Measurements from ENCODE around the gene UTS2R.

UTS2R gene

DNA sequence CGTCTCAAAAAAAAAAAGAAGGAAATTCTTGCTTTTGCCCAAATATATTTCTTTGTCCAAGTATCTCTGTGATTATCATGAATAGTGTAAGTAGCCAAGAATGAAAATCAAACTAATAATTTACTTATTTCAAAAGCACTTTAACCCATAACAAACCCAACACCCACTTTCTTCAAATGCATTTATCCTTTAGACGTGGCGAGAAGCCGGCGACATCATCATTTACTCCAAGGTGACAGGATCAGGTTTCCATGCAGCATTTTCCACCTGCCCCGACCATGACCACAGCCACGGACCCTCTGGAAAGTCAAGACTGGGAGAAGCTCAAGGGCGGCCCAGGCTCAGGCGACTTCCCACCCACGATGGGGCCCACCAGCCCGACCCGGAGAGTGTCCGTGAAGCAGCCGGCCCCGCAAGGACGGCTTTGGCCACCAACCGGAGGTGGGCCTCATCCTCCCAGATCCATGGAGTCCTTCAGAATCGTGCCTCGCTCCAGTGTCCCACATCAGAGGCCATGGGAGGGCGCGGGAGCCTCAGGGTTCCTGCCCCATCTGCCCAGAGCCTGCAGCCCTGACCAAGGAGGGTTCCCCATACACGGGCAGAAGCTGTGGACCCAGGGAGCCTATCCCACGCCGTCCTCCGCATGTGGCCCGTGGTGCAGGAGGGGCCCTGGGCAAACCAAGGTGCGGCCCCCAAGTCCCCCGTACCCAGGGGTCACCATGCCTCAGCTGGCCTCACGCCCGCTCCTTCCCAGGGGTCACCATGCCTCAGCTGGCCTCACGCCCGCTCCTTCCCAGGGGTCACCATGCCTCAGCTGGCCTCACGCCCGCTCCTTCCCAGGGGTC, 18.7 kb downstream of the UTS2R start:
- no peak for DNase-seq

DNA sequence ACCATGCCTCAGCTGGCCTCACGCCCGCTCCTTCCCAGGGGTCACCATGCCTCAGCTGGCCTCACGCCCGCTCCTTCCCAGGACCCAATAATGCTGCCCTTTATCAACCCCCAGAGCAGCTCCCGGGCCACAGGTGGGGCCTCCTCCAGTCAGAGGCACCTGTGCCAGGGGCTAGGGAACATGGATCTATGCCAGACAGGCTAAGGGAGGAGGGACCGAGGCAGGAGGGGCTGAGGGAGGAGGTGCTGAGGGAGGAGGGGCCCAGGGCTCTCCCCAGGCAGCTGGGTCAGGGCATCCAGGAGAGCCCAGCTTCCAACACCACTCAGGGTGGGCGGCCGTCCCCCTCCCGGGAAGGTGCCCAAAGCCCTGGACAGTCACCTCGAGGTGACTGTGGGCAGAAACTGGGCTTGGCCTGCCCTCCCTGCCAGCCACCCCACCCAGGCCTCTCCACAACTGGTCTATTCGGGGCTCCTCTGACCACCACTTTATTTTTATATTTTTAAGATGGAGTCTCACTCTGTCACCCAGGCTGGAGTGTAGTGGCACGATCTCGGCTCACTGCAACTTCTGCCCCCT, 19.4 kb downstream of the UTS2R start:
- DNase-seq = no peak

DNA sequence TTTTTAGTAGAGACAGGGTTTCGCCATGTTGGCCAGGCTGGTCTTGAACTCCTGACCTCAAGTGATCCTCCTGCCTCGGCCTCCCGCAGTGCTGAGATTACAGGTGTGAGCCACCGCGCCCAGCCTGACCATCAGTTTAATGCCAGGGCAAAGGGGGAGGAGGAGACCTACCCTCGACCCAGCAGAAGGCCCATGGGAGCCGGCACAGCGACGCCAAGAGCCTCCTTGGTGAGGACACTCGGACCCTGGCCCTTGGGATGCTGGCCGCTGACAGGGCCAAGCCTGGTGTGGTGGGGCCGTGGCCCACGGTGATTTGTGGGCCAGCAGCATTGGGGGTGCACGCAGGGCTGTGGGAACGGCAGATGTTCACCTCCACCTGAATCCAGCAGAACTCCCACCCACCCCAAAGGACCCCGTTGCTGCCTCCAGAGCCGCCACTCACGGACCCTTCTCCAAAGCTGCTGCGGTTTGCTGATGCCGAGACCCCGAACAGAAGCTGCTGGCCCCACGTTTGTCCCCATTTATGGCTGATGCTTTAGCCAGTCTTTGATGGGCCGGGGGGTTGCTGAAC, 20.0 kb downstream of the UTS2R start:
- DNase-seq = no peak

DNA sequence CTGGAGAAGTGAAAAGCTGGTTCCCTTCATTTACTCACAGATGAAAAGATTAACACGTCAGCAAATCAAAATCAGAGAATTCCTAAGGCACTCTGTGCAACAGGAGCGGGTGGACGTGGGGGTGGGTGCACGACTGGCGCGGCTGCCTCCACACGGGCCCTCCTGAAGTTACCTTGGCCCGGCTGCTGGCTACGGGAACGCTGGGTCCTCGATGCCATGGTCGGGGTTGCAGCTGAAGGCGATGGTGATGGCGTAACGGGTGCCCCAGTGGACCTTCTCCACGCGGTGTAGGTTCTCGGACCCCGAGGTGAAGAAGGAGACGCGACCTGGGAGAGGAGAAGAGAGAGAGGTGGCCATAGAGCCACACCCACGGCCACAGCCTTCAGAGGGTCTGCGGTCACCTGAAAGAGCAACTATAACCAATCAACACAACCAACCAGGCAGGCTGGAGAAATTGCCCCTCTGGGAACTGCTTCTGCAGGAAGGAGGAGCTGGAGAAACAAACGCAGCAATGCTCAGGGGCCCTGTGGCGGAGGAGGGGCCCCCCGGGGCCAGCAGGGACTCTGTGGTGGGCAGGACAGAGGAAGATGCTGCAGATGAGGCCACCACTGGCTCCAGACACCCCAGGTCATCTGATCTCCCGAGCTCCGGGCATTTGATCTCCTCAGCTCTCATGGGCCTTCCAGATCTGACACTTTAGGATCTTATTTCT, 20.8 kb downstream of the UTS2R start:
- DNase-seq = no peak

DNA sequence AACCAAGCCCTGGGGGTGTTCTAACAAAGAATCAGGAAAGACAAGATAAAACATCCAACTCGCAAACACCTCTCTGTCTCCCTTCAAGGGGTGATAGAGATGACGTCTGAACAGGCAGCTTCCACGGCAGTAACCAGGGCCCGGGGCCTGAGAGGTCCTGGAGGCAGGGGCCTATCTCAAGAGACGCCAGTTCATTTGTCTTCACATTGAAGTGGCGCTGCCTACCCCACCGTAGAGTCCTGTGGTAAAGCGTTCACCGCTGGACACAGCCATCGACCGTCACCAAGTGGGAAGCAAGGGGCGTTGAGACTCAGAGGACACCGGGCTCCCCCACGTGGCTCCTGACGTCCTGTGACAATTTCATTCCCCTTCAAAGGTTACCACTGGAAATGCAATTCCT, 21.4 kb downstream of the UTS2R start:
- DNase-seq = no peak

DNA sequence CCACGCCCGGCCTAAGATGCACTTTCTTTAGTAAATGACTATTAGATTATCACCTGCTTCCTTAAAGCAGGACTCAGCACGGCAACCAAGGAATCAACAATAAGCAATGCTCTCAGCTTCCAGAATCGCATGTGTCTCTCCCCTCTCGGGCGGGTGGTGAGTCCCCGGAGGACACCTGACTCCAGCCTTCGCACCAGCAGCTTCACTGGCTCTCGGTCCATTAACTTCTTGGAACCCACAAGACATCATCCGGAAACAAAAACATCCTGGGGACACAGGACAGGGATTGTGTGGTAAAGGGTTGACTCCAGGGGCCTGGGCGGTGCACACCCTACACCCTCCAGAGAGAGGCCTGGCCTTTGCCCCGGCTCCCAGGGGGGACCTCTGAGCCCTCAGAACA, 22.7 kb downstream of the UTS2R start:
- no peak for DNase-seq

DNA sequence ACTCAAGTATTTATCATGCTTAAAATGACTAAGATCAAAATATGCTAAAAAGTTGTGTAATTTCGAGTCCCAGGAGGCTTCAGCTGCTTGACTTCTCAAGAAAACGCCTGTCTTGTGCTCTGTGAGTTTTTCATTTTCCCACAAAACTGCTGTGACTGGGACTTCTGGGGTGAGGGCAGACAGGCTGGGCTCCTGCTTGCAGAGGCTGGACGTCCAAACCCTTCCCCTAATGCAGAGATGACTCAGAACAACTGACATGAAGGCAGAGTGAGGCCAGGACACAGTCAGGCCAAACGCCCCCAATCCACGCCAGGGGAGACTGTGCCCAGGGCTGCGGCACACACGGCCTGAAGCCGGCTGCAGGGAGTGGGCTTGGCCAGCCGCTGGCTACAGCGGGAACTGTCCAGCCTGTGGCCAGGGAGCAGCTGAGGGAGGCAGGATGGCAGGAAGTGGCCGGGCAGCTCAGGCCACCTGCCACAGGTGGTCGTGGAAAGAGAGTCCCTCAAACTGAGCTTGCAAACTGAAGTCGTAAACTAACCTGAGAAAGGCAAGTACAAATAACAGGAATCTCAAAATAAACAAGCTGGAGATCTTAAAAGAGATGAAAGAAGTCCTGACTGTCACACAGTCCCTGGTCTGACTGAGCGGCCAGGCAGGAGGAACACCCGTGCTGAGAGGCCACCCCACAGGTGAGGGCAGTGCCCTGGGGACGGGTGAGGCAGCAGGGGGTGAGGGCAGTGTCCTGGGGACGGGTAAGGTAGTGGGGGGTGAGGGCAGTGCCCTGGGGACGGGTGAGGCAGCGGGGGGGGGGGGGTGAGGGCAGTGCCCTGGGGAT, 25.3 kb downstream of the UTS2R start:
- no peak for DNase-seq

DNA sequence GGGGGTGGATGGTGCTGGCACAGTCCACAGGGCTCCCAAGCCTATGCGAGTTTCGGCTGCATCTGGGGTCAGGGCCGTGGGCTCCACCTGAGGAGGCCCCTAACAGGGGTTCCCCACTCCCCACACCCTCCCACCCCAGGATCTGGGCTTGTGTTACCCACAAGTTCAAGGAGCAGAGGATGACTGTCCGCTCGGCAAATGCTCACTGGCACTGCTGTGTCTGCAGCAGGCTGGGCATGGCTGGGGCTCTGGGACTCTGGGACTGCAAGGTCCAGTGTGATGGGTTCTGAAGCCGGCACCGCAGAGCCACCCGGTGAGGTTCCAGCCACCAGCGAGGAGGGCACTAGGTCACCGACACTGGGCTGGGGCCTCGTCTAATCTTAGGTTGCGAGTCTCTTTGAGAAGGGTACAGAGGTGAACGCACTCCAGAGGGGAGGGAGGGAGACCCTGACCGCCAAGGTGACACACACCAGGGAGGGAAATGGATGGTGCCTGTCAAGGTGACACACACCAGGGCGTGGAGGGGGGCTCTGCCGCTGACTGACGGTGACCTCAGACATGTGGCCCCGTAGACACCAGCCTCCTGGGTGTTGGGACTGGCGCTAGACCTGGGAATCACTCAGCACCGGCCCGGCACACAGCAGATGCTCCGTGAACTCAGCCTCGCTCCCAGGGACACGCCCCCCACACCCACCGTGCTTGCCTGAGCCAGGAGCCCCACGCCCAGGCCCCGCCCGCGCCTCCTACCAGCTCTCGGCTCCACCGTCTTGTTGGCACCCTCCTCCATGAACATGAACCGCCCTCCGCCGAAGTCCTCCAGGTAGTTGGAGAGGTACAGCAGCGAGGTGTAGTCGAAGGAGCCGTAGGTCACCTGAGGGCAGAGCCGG, 26.1 kb downstream of the UTS2R start:
- DNase-seq = no peak

DNA sequence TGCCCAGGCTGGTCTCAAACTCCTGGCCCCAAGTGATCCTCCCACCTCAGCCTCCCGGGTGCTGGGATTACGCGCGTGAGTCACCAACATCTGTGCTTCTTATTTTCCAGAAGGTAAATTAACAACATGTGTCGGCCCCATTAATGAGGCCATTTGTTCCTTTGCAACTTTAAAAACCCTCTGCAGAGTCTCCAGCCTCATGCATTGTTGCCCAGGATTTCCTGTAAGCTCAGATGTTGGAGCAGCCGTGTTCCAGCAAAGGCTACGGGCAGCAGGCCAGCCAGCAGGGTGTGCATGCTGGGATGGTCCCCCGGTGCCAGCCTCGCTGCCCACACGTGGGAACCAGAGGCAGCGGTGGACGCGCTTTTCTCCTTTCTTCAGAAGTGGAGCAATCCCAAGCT, 27.5 kb downstream of the UTS2R start:
- no peak for DNase-seq

DNA sequence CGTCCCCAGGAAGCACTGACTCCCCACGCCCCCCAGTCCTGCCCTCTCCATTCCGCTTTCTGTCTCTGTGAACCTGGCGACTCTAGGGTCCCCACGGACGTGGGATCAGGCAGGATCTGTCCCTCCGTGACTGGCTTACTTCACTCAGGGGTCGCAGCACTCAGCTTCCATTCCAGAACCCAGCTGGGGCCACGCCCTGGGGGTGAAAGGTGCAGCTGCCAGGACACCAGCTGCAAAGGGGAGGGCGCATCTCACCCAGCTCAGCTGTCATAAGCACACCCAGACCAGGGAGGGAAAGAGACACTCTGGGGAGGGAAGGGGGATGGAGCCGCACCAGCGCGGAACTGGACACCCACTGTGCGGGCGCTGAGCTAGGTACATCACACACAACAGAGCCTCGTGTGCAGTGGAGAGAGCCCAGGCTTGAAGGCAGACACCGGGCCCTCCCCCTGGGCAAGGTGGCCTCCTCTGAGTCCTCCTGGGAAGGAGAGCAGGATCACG, 28.1 kb downstream of the UTS2R start:
- DNase-seq = no peak

DNA sequence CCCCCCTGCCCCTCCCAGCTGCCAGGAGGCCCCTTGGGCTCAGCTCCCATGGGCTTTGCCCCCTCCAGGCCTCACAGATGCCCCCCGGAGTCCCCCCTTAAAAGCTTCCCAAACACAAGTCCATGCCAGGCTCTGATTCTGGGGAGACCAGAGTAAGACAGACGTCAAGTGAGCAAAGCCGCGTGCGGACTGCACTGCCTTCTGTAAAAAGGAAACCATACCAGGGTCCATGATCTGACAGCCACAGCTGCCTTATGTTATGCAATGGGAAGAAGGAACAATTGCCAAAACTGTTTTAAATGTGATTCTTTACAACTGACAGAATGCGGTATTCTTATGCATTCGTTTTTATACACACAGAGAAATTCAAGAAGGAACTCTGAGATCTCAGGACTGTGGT, 28.6 kb downstream of the UTS2R start:
- DNase-seq = no peak

DNA sequence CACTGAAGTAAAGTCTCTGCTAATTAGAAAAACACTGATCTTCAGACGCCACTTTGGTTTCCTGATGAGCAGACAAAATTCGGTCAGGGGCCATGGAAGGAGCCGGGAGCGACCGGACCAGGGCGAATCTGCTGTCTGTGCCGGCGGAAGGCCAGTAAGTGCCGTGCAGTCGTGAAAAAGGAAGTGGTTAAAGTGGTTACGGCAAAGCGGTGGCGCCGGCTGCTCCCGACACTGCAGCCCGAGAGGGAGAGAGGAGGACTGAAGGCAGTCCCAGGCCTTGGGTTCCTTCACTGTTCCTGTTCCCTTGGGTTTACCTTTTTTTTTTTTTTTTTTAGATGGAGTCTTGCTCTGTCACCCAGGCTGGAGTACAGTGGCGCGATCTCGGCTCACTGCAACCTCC, 29.3 kb downstream of the UTS2R start:
- peak; percentile 28 for DNase-seq

DNA sequence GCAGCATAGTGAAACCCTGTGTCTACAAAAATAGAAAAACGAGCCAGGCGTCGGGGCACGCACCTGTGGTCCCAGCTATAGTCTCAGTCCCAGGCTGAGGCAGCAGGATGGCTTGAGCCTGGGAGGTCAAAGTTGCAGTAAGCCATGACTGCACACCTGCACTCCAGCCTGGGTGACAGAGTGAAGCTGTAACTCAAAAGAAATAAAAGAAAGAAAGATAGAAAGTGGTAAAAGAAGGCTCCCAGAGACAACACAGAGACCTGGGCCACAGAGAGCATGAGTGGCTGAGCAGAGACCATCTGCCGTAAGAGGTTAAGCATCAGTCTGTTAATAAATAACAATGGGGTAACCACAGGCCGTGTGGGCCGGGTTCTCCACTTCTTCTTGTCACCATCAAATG, 31.3 kb downstream of the UTS2R start:
- DNase-seq = no peak

DNA sequence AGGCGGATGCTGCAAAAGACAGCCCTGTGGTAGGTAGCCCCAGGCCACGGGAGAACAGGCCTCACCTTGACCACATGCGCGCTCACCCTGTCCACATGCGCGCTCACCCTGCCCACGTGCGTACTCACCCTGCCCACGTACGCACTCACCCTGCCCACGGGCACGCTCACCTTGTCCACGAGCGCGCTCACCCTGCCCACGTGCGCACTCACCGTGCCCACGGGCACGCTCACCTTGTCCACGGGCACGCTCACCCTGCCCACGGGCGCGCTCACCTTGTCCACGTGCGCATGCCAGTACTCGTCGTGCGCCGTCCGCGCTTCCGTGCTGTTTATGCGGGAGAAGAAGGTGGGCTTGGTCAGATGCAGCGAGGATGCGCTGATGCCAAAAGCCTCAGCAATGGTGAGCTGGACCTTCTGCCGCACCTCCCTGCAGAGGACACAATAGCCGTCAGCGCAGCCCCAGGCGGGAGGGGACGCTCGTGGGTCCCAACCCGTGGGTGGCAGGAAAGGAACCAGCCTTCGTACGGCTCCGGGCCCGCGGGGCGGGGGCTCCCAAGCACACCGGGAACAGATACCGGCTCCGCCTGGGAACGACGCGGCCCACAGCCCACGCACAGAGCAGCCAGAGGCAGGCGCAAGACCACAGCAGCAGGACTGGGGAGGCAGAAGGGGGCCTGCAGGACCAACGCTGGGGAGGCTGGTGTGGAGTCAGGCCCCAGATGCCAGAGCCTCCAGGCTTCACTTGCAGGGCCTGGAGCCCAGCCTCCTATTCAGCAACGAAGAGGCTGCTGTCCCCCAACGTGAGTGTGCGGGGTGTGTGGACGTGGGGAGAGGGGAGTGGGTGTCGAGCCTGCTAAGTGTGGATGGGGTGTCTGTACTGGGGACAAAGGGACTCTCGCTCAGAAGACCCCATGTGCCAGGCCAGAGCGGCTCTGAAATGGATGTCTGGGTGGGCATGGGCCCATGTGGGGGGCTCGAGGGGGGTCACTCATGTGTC, 32.4 kb downstream of the UTS2R start:
- no peak for DNase-seq

DNA sequence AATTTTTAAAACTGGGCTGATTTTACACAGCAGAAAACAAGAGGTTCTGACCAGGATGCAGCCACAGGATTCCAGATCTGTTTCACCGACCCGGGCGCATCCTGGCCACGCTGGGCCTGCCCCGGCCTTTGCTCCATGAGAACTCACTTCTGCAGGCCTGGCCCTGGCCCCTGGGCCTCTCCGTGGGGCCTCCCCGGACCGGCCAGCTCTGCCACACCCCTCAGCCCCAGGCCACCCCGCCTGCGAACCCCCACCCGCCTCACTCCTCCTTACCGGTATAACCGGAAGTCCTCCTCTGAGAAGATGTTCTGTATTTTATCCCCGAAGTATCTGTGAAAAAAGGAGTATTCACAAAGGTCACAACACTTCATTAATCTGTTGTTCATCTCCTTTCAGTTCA, 33.5 kb downstream of the UTS2R start:
- DNase-seq = no peak

DNA sequence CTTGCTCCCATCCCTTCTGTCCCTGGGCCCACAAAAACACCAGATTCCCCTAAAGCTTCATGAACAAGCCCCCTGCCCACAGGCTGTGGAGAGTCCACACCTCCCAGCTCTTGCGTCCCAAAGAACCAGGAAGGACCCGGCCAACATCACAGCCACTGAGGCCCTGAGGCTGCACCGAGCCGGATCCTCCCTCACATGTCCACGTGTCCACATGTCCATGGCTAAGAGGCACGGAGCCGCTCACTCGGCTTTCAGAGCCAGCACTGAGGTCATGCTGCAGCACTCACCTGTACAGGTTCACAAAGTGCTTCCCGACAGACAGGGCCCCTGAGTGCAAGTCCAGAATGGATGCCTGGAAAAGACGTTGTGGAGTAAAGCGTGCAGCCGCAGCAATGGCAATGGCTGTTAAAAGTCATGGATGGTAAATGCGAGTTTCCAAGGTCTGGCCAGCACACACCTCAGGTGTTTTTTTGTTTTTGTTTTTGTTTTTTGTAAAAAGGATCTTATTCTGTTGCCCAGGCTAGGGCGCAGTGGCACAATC, 34.6 kb downstream of the UTS2R start:
- DNase-seq = no peak

DNA sequence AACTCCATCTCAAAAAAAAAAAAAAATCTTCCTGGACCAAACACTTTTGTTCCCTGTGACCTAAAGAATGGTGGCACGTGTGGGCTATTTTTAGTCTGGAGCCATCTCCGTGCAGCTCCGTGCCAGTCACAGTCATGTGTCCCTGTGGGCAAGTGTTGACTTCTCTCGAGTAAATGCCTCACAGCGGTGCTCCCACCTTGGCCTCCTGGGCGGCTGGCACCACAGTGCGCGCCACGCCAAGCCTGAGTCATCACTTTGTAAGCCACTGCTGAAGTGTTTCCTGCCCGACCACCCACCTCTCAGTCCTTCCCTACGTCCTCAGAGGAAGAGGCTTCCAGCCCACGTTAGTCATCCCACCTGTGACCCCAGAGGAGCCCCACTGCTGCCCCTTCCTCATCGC, 35.7 kb downstream of the UTS2R start:
- no peak for DNase-seq

DNA sequence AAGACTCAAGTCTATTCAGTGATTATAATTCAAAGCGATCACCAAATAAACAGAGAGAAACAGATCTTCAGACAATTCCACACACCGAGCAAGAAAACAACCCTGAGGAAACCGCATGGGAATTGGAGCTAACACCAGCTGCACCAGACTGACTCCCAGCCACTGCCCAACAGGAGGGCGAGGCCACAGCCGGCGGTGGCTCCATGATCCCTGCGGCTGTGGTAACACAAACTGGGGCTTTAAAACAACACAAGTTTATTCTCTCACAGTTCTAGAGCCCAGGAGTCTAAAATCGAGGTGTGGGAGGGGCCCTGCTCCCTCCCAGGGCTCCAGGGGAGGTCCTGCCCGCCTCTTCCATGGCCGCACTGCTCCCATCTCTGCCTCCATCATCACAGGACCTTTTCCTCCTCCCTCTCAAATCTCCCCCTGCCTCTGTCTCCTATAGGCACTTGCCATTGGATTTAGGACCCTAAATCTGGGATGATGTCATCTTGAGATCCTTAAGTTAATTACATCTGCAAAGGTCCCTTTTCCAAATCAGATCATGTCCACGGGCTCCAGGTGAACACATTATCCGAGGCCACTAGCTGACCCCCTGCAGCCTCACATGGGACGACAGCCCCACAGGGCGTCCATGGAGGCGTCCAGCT, 36.8 kb downstream of the UTS2R start:
- DNase-seq = no peak

DNA sequence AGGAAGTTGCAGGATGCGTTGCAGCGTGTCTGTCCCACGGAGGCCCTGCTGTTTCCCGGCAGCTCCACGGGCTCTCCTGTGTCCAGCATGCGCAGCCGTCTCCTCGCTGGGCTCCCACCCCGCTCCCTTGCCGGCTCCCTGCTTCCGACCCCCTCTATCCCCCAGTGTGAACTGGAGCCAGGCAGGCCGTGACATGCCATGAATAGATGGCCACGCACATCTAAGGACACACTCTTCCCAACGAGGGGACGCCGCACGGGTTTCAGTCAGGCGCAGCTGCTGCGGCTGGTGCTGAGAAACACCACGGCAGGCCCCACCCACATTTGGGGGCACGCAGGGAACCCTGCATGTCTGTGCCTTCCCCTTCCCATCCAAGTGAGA, 37.4 kb downstream of the UTS2R start:
- DNase-seq = no peak
